GM12878 (cell line): ENCODE results near the gene CLECL1. TPM values are rescaled to one million over a fixed set of nuclear protein-coding genes. Genes with fewer than 3 reads are reported as not detected.

Experiments
- ATAC-seq: fragments of 200-7000 bp; cut with Tn5 transposase; 3 replicates; pipeline ENCODE4 v1.9.1; 2020; ENCODE audit warnings: mild to moderate bottlenecking, moderate library complexity
- BruUV-seq: library from RNA; stranded (reverse); fragments of 400-500 nt; replicated peaks from 2 replicates; lab custom pipeline; 2021; lab: Mats Ljungman, UMichigan
- CTCF ChIA-PET: fragments of 300-600 bp; sonication (Branson Sonifier 250); formaldehyde crosslinking; extraction: SDS; loops from one replicate; lab custom pipeline; 2021; ENCODE audit warnings: inconsistent platforms; lab: Yijun Ruan, JAX
- POLR2A ChIA-PET: fragments of 350-600 bp; formaldehyde crosslinking; extraction: SDS; loops from one replicate; lab custom pipeline; 2021; ENCODE audit warnings: inconsistent platforms; lab: Charles Lee
- RAD21 ChIA-PET: fragments of 300-600 bp; sonication (Branson Sonifier 250); formaldehyde crosslinking; loops from one replicate; lab custom pipeline; 2023; ENCODE audit warnings: antibody characterized with exemption; ENCODE audit not compliant: unreplicated experiment; lab: Charles Lee
- SMC1A ChIA-PET: fragments of 300-600 bp; sonication (Branson Sonifier 250); formaldehyde crosslinking; loops from one replicate; lab custom pipeline; 2023; ENCODE audit not compliant: unreplicated experiment, uncharacterized antibody; lab: Charles Lee
- DNase-seq: peaks from one replicate; pipeline ENCODE4 v3.0.0-alpha.2; 2011; ENCODE audit warnings: low read depth, low spot score
- FAIRE-seq: peaks from 3 replicates; lab custom pipeline; 2011; peaks lifted over from hg19 to GRCh38; lab: Jason Lieb, UNC
- H2AFZ ChIP-seq: 2 replicates; pipeline ENCODE4 v1.6.0; 2011; ENCODE audit warnings: low read depth, low read length, control low read depth; ENCODE audit not compliant: control insufficient read depth
- H3K27ac ChIP-seq: 2 replicates; pipeline ENCODE4 v1.5.1; 2011; ENCODE audit warnings: control low read depth; ENCODE audit not compliant: control insufficient read depth, insufficient read depth
- H3K27me3 ChIP-seq, 2 experiments: replicated peaks in 1 of 2; 2 replicates each; pipeline versions ENCODE4 v1.6.0 to v1.6.1; 2011; ENCODE audit warnings: low read length in 1 of 2; ENCODE audit not compliant: control insufficient read depth in 2 of 2, insufficient read depth in 2 of 2
- H3K36me3 ChIP-seq, 2 experiments: 2 replicates each; pipeline ENCODE4 v1.5.1; 2011; ENCODE audit warnings: low read length in 1 of 2; ENCODE audit not compliant: control insufficient read depth in 2 of 2, insufficient read depth in 2 of 2
- H3K4me1 ChIP-seq: 2 replicates; pipeline ENCODE4 v1.6.1; 2011; ENCODE audit warnings: mild to moderate bottlenecking, low read length, moderate library complexity, mixed read lengths; ENCODE audit not compliant: control insufficient read depth, insufficient read depth
- H3K4me2 ChIP-seq: 2 replicates; pipeline ENCODE4 v1.6.0; 2011; ENCODE audit warnings: control low read depth; ENCODE audit not compliant: control insufficient read depth, insufficient read depth
- H3K4me3 ChIP-seq: fragments of 200-600 bp; sonication (generic); 2 replicates; pipeline ENCODE4 v1.5.1; 2016
- H3K79me2 ChIP-seq: 2 replicates; pipeline ENCODE4 v1.6.0; 2011; ENCODE audit warnings: low read length; ENCODE audit not compliant: control insufficient read depth, insufficient read depth
- H3K9ac ChIP-seq: 2 replicates; pipeline ENCODE4 v1.8.0; 2011; ENCODE audit warnings: low read length, control low read depth, mixed read lengths; ENCODE audit not compliant: control insufficient read depth, insufficient read depth
- H3K9me3 ChIP-seq: replicated peaks from 3 replicates; pipeline ENCODE4 v1.5.1; 2011; ENCODE audit warnings: mild to moderate bottlenecking, low read length; ENCODE audit not compliant: control insufficient read depth, insufficient read depth
- H4K20me1 ChIP-seq: 2 replicates; pipeline ENCODE4 v1.6.0; 2011; ENCODE audit not compliant: control insufficient read depth, insufficient read depth
- BMI1 ChIP-seq: fragments of 450-650 bp; IDR thresholded peaks from 2 replicates; pipeline ENCODE4 v1.6.1; 2016; ENCODE audit warnings: mild to moderate bottlenecking, moderate library complexity, borderline replicate concordance
- NR2F1 ChIP-seq: fragments of 450-650 bp; conservative IDR thresholded peaks from 2 replicates; pipeline ENCODE4 v1.6.1; 2017; ENCODE audit warnings: mild to moderate bottlenecking
- POLR2AphosphoS5 ChIP-seq: IDR thresholded peaks from 2 replicates; pipeline ENCODE4 v1.6.1; 2011; ENCODE audit warnings: mild to moderate bottlenecking, low read length, inconsistent platforms
- ZSCAN29 ChIP-seq: fragments of 450-650 bp; IDR thresholded peaks from 2 replicates; pipeline ENCODE4 v1.6.1; 2017; ENCODE audit warnings: mild to moderate bottlenecking, moderate library complexity
- in situ Hi-C: fragments of 300-500 bp; cut with MboI; formaldehyde crosslinking; loops from 9 replicates; pipeline ENCODE4 v1.14.3; 2018; ENCODE audit warnings: mixed read lengths
- intact Hi-C: fragments of 100-400 bp; cut with micrococcal nuclease; formaldehyde crosslinking; loops from one replicate; pipeline ENCODE4 v1.14.2; 2022; ENCODE audit not compliant: unreplicated experiment
- polyA plus RNA-seq, 11 experiments: library from polyadenylated mRNA; depleted of rRNA in 4 of 11; unstranded in 6 of 11; stranded (reverse) in 5 of 11; fragments of >200 nt; fragmentation: Nextera tagmentation in 4 of 11; fragmentation: Illumina TruSeq in 1 of 11; extraction: Ambion mirVana in 4 of 11; extraction: Trizol in 1 of 11; gene quantifications; 1 replicate in 1 of 11; 2 replicates in 10 of 11; pipeline versions ENCODE4 v1.2.1 to v1.2.3, GENCODE V29; 2011 to 2016; ENCODE audit warnings: inconsistent platforms in 2 of 11, missing spikeins in 2 of 11, low read depth in 1 of 11
- total RNA-seq, 4 experiments: library from RNA; depleted of rRNA in 3 of 4; stranded (reverse); fragments of >200 nt in 3 of 4; fragmentation: Illumina TruSeq in 1 of 4; extraction: Trizol in 1 of 4; gene quantifications; 2 replicates each; pipeline versions ENCODE4 v1.2.1 to v1.2.3, GENCODE V29; 2013 to 2021

Gene CLECL1
- total and polyA plus RNA-seq, 10 of the 15 experiments (the other 5 are each of a cell fraction or from before 2014, with no cell fraction given) = 4.6 to 56.5 (median 46.4) TPM

DNA sequence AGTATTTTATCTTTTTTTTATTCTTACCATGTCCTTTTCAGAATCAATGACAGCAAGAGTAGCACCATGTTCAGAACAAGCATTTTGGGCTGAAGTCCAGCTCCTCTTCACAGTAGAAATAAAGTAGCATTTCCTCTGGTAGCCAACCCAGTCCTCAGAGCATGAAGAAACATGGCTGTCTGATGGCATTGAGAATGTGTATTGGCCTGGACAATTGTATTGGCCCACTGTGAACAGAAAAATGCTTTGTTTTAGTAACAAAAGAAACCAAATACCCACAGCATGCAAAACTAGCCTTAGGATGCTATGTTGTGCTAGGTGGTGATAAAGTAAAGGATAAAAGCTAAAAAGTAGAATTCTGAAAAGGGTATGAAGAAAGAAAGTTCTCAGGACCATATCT lies 22.1 kb upstream of the CLECL1 start:
- no peak for TF ChIP-seq ZSCAN29
- peak; percentile 15; the same call in 1 of the 2 replicates for TF ChIP-seq BMI1
- TF ChIP-seq NR2F1 = no peak
- TF ChIP-seq POLR2AphosphoS5 = peak; percentile 69; the same call in 1 of the 2 replicates

More for the DNA sequence above, 22.1 kb upstream of the CLECL1 start:
- CTCF ChIA-PET = interaction anchor here (1.0 to 19.3 kb wide), 6 partner anchors 8 to 44 kb away, joined by 3 to 835 read pairs (median 5); no protein-coding TSS in a partner anchor
- ATAC-seq = no peak
- no peaks in the 10 kb centered on the region for H3K27me3 ChIP-seq
- no peaks in the 10 kb centered on the region for H4K20me1 ChIP-seq
- H3K4me2 ChIP-seq = no peak overlapping the region; the same call in 1 of the 2 replicates
- peaks cover 34% of the 10 kb centered on the region for H3K79me2 ChIP-seq
- BruUV-seq = no TSS peak
- no peak overlapping the region for H2AFZ ChIP-seq
- SMC1A ChIA-PET = interaction anchor here (1.1 to 22.8 kb wide), 8 partner anchors 9 to 173 kb away, joined by 3 to 814 read pairs (median 4); no protein-coding TSS in a partner anchor
- no peak overlapping the region for H3K4me3 ChIP-seq
- no peak overlapping the region for H3K27ac ChIP-seq
- H3K9me3 ChIP-seq = no peaks in the 10 kb centered on the region
- no peak for FAIRE-seq
- no peaks in the 10 kb centered on the region for H3K4me1 ChIP-seq
- DNase-seq = no peak
- POLR2A ChIA-PET = interaction anchor here (0.8 to 1.7 kb wide), 4 partner anchors 12 to 43 kb away, joined by 3 to 7 read pairs (median 4); no protein-coding TSS in a partner anchor
- RAD21 ChIA-PET = interaction anchor here (0.9 to 17.5 kb wide), 4 partner anchors 8 to 42 kb away, joined by 4 to 577 read pairs (median 70); no protein-coding TSS in a partner anchor
- H3K36me3 ChIP-seq = peaks cover 0 to 14% of the 10 kb centered on the region in 2 experiments; a peak in 3 of 4 replicates
- no peak overlapping the region for H3K9ac ChIP-seq
- in situ Hi-C loops (no loop called here), intact Hi-C loops (no loop called here)
